ENCODE data around the gene WWP2.
"Not testable (repeated sequence)": the region's sequence is repeated elsewhere in the genome, so short reads cannot be mapped to it uniquely, and the experiment has no call there.

GRCh38 chr16:69972935-69973334 lies 210.8 kb downstream of the WWP2 start:
- TF ChIP-seq, protein P1, sequence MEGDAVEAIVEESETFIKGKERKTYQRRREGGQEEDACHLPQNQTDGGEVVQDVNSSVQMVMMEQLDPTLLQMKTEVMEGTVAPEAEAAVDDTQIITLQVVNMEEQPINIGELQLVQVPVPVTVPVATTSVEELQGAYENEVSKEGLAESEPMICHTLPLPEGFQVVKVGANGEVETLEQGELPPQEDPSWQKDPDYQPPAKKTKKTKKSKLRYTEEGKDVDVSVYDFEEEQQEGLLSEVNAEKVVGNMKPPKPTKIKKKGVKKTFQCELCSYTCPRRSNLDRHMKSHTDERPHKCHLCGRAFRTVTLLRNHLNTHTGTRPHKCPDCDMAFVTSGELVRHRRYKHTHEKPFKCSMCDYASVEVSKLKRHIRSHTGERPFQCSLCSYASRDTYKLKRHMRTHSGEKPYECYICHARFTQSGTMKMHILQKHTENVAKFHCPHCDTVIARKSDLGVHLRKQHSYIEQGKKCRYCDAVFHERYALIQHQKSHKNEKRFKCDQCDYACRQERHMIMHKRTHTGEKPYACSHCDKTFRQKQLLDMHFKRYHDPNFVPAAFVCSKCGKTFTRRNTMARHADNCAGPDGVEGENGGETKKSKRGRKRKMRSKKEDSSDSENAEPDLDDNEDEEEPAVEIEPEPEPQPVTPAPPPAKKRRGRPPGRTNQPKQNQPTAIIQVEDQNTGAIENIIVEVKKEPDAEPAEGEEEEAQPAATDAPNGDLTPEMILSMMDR (IDR thresholded peaks at IDR 0.05) = not testable (repeated sequence)
- not testable (repeated sequence) for TF ChIP-seq POLR2AphosphoS5 (IDR thresholded peaks at IDR 0.05; ENCODE audit: low read depth, low read length)
